ENCODE results near the gene REPIN1. TPM values are rescaled to one million over a fixed set of nuclear protein-coding genes. Genes with fewer than 3 reads are reported as not detected.

The REPIN1 gene
- total RNA-seq, 4 donors from 2014 or later, result 47.8 to 71.4 (median 63.9) TPM

GRCh38 chr7:150324373-150324961, 44.2 kb upstream of the REPIN1 start:
- intact Hi-C loops (cut with DNase I; ENCODE audit: low total_unique reads), result no loop called here
- DNase-seq (ENCODE audit: low spot score in 2 of 2), result peak in 1 of 2 donors; percentile 83
- no peak overlapping the region for H3K4me3 ChIP-seq (ENCODE audit: low read depth, poor library complexity, severe bottlenecking)
- TF ChIP-seq POLR2A (IDR thresholded peaks at IDR 0.05) (no peak), CTCF (IDR thresholded peaks at IDR 0.05) (no peak)
- 60 to 65% methylated on average over 12 of the region's 12 CpGs for WGBS, 2 donors

GRCh38 chr7:150325110-150325611, 43.5 kb upstream of the REPIN1 start:
- TF ChIP-seq CTCF (IDR thresholded peaks at IDR 0.05), result no peak
- no peak overlapping the region for H3K4me3 ChIP-seq (ENCODE audit: low read depth, poor library complexity, severe bottlenecking)
- peak in 1 of 2 donors; percentile 87 for DNase-seq (ENCODE audit: low spot score in 2 of 2)
- intact Hi-C loops (cut with DNase I; ENCODE audit: low total_unique reads), result no loop called here
- 78 to 87% methylated on average over 10 of the region's 10 CpGs for WGBS, 2 donors

- 91 to 94% methylated on average over 6 of the region's 6 CpGs for WGBS, 2 donors
- TF ChIP-seq POLR2A (IDR thresholded peaks at IDR 0.05) (no peak), CTCF (IDR thresholded peaks at IDR 0.05) (no peak)
- no peak overlapping the region for H3K4me3 ChIP-seq (ENCODE audit: low read depth, poor library complexity, severe bottlenecking)
- intact Hi-C loops (cut with DNase I; ENCODE audit: low total_unique reads), result no loop called here
- DNase-seq (ENCODE audit: low spot score in 2 of 2), result peak in 1 of 2 donors; percentile 57
Measured at GRCh38 chr7:150325901-150326300, 42.7 kb upstream of the REPIN1 start.

- intact Hi-C loops (cut with DNase I; ENCODE audit: low total_unique reads), result no loop called here
- WGBS, 2 donors, result 94 to 99% methylated on average over 4 of the region's 4 CpGs
Measured at GRCh38 chr7:150326657-150327268, 41.9 kb upstream of the REPIN1 start.

GRCh38 chr7:150327308-150327707, 41.3 kb upstream of the REPIN1 start:
- TF ChIP-seq POLR2A (IDR thresholded peaks at IDR 0.05), result no peak
- no peak for TF ChIP-seq CTCF (IDR thresholded peaks at IDR 0.05)
- 93 to 95% methylated on average over 3 of the region's 3 CpGs for WGBS, 2 donors
- DNase-seq (ENCODE audit: low spot score in 2 of 2), result peak in 1 of 2 donors; percentile 53

More at GRCh38 chr7:150326657-150327268, 41.9 kb upstream of the REPIN1 start:
- no peak for TF ChIP-seq POLR2A (IDR thresholded peaks at IDR 0.05)
- no peak for TF ChIP-seq CTCF (IDR thresholded peaks at IDR 0.05)
- peak in 1 of 2 donors; percentile 32 for DNase-seq (ENCODE audit: low spot score in 2 of 2)
- no peak overlapping the region for H3K4me3 ChIP-seq (ENCODE audit: low read depth, poor library complexity, severe bottlenecking)

More at GRCh38 chr7:150327308-150327707, 41.3 kb upstream of the REPIN1 start:
- H3K4me3 ChIP-seq (ENCODE audit: low read depth, poor library complexity, severe bottlenecking), result no peak overlapping the region
- intact Hi-C loops (cut with DNase I; ENCODE audit: low total_unique reads), result no loop called here
